Measurements from ENCODE around the gene LRRTM4. TPM values are rescaled to one million over a fixed set of nuclear protein-coding genes. Genes with fewer than 3 reads are reported as not detected.
A peak's percentile ranks its signal among the peaks of the same experiment; 100 is the strongest.

Gene LRRTM4
- polyA plus RNA-seq (ENCODE audit: insufficient read length), result 1.4 TPM
- long read RNA-seq, donor 1, result 0 reads
- long read RNA-seq, donor 2, result 0 reads
- long read RNA-seq, donor 3, result 0 reads
- long read RNA-seq, donor 4, result 0 reads
- long read RNA-seq, donor 5, result 0 reads
- long read RNA-seq, donor 6, result 0 reads
- long read RNA-seq, donor 7, result 0 reads
- long read RNA-seq, donor 8, result 0 reads

DNA sequence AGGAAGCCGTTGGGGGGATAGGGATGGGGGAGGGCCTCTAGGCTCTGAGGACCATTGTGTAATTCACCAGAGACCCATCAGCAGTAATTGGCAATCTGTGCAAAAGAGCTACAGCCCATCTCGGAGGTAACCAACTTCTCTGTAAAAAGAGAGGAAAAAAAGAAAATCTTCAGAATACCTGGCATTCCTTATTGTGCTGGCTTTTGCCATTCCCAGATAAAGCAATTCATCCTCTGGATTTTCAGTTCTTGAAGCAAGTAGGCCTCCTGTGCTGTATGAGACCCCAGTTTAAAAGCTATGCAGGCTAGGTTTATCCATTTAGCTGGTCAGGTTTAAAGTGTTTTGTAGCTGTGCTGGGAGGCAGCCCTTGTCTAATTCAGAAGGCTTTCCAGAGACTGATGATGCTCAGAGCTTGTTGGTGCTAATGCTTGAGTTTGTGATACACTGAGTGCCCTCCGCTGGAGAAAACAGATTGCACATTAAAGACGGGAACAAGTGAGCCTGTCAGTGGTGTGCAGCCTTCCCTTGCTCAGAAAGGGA, at the start of gene LRRTM4:
Gene LRRTM4, minus strand, starts transcription at position 446 of the 540 bp plus-strand sequence.
- peak; percentile 24 for DNase-seq

DNA sequence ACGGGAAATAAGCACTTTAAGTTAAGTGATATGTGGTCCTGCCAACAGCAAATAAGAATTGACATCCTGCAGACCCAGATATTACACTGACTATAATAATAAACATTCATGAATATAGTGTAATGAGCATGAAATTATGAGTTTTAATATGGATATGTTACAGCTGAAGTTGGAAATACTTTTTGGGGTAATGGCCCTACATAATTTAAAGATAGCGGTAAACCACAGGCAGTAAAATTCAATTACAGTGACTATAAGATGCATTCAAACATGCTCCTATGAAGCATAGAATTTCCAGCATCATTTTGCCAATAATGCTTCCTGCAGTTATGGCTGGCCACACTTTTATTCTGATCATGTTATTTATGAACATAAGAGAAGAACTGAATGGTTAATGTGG, 49.4 kb upstream of the LRRTM4 start:
- no peak for DNase-seq

DNA sequence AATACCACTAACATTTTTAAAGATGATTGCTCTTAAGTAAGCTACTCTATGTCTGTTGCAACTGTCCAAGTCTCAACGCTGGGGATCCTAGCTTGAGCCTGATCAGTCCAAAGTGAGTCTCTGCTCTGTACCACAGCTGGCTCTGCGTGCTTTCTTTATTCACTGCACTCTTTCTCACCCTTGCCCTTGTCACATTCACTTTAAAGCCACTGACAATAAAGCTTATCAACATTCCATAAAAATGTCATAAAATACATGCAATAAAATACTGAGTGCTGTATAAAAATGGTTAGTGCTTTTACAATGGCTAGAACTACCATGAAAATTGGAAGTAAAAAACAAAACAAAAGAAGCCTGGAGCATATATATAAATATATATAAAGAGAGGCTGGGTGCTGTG, 45.5 kb upstream of the LRRTM4 start:
- DNase-seq, result peak; percentile 56

DNA sequence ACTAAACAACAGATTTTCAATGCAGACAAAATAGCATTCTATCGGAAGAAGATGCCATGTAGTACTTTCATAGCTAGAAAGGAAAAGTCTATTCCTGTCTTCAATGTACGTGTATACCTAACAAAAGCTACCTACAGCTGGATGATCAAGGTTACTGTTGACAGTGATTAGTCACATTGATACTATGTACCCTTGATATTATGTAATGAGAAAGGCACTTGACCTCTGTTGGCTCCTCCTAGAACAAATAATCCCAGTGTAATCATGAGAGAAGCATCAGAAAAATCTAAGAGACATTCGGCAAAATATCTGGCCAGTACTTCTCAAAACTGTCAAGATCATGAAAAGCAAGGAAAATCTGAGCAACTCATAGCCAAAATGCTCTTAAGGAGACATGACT, 44.4 kb upstream of the LRRTM4 start:
- no peak for DNase-seq

DNA sequence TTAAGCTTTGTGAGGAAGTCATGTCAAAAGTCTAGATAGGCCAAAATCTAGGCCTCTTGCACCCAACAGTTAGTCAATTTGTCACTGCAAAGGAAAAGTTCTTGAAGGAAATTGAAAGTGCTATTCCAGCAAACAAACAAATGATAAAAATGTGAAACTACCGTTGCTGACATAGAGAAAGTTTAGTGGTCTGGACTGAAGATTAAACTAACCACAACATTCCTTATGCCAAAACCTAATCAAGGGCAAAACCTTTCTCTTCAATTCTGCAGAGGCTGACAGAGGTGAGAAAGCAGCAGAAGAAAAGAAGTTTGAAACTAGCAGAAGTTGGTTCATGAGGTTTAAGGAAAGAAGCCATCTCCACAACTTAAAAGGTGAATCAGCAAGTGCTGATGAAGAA, 44.0 kb upstream of the LRRTM4 start:
- DNase-seq, result no peak

DNA sequence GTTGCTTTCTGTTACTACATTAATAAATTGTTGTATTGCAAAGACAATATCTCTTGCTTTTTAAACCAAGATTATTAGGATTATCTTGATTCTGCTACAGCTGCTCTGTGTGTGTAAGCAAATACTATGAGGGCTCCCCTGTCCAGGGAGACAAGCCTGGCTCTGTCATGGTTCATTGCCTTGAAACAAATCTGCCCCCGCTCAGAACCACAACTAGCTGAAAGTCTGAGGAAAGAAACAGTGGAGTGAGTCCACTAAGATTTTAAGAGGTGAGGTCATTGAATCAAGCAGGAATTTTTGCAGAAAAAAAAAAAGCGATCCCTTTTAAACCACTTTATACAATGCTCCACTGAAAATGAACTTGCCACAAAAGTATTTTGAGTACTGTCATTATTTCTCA, 30.8 kb upstream of the LRRTM4 start:
- DNase-seq, result peak; percentile 81

DNA sequence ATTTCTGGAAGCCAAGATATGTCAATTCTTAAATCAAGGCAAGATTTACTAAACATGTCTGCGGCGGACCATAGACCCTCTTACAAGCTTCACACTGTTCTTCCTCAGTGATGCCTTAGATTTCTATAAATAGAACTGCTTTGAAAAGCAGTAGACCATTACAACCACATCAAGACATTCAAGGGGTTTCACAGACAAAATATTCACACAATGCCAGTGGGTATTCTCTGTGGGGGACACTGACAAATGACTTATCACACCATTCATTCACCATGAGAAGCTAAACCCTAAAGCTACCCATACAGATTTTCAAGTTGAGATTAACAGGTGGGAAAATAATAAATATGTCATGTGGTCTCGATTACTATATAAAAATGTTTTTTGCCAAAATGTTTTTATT, 15.9 kb upstream of the LRRTM4 start:
- no peak for DNase-seq

DNA sequence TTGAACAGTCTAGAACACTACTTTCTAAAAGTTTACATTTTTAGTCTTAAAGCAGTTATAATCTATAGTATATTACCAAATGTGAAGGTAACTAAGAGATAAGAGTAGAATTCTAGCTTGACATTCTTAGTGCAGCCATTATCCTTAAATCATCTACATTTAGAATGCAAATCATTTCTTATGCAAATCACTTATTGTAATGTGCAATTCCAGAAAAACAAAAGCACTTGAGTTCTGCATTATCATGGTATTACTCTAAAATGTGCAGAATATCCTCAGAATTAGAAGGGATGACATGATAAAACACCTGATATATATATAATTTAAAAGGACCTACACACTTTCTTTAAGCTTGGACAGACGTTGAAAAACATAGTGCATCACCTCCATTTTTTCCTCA, 712 bp upstream of the LRRTM4 start:
- DNase-seq, result no peak

DNA sequence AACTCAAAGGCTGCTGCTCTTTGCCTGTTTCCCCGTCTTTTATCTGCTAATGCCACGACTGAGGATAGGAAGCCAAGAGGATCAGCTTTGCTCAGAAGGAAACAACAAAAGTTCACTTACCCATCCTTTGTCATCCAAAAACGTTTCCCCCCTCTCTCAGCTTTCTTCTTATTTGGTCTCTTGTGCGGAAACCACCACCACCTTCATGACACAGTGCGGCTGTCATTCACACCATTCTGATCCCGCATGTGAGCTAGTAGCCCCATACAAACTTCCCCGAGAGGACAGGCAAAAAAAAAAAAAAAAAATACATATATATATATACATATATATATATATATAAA, 656 bp downstream of the LRRTM4 start:
- DNase-seq, result no peak

DNA sequence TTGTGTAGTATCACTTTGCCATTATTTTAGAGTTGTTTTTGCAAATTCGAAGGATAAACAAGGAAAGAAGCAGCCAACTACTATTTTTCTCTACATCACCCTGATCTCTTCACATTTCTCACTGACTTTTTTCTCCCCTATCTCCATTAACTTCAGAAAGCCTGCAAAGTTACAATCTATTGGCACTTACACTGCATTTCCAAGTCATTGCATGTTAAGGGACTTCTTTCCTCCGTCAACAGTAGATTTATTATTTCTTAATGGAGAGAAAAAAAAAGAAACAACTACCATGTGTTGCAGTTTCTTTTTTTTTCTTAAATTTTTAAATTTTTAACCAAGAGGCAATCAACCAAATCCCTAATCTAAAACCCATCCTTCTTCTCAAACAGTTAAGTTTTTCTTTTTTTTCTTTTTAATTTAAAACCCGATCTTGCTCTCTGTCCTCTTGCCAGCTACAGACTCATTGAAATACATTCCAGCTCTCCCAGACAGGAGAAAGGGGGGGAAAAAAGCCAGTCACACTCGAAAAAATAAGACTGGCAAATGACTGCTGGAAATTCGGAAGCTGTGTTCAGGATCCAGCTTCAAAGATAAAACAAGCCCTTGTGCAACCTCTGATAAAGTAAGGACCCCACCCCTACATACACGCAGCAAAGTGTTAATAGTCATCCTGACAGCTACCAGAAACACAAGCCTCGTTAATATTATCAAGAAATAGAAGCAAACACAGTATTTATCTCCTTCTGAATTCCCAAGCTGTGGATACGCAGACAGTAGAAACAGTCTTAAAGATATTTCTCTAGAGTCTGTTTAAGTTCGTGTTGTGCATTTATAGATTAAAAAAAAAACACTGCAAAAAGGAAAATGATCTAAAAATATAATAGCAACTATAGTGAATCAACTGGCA, 1.3 kb downstream of the LRRTM4 start:
- DNase-seq, result peak; percentile 22

DNA sequence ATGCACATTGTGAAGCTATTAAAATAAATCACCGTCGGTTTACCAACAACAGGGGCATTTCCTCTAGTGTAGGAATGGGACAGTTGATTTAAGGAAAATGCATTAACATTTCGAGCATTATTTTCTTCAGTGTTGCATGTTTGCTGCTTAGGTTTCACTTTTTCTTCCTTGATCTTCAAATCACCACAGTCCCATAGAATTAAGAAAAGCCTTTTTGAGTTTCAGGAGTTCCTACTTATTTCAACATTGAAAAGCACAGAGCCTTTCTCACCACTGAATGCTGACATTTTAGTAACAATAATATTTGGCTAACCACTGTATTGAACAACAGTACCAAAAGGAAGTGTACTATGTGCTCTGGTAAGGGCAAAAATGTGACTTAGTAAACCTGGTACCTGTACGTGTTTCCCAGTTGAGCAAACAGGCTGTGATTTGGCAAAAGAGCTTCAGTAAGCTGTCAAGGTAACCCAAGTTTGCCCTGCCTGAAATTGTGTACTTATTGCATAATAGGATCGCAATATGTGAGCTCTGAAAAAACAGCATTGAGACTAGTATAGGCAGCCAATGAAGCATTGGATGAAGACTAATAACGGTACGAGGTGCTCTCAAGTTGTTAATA, 2.2 kb downstream of the LRRTM4 start:
- no peak for DNase-seq

DNA sequence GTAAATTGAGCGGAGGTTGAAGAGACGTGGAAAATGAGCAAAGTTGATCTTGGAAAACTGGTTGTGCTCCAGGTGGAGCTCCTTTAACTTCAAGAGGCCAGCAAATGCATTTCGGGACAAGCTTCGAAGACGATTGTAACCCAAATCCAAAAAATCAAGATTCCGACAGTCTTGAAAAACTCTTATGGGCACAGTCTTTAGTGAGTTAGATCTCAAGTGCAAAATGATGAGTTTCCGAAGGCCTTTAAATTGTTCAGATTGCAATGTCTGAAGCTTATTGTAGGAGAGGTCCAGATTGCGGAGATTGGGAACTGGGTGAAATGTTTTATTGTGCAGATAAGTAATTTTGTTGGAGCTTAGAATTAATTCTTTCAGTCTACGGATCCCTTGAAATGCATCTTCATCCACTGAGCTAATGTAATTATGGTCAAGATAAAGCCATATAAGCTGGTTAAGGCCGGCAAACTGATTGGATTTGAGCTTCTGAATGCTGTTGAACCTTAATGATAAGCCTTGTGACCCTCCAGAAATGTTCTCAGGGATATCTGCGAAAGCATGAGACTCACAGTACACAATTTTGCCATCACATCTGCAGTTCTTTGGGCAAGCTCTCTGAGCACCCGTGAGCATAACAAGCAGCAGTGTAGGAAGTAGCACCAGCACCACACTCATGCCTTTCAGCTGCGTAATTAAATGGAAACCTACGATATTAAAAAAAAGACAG, 2.9 kb downstream of the LRRTM4 start:
- DNase-seq, result no peak

DNA sequence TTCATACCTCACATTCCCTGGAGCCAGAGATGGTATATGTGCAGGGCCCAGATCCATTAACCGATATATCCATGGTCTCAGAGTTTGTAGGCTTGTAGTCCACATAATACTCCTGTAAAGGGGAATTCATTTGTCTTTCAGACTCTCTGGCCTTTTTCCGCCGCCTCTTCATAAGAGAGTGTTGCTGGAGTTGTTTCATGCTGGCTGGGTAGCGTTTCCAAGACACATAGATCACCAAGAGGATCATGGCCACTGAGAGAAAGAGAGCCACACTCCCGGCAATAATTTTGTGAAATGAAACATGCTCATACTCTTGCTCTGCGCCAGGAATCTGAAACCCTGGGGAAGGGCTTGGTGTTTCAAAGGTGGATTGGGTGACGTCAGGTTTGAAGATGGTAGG, 3.9 kb downstream of the LRRTM4 start:
- no peak for DNase-seq

DNA sequence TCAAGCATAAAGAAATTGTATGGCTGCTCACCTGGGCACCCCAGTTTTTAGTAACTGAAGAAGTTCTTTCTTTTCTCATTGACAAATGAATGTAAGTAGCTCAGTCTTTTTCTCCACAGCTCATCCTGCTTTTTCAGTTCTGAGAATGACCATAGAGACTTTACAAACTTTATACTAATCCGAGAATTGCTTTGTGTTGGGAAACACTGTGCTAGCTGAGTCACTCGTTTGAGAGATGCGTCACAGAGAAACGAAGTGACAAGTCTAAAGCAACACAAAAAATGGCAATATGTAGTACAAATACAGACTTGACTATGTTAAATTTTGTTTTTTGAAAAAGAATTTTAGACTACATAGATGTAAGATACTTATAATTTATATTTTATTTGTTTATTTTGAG, 9.0 kb downstream of the LRRTM4 start:
- no peak for DNase-seq

DNA sequence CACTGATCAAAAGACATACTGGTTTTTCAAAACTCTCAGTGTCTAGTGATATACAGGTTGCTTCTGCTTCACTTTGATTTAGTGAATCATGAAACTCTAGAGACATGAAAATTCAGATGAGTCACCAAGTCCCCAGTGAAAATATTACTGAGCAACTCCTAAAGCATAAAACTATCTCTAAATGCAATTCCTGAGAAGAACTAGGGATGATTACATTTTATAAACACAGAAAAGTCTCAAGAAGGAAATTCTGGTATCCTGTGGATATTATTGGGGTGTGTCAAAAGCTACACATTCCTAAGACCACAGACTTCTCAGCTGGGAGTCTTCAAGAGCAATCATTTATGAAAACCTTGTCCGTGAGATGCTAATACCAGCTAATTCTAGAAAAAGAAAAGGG, 9.7 kb downstream of the LRRTM4 start:
- no peak for DNase-seq

DNA sequence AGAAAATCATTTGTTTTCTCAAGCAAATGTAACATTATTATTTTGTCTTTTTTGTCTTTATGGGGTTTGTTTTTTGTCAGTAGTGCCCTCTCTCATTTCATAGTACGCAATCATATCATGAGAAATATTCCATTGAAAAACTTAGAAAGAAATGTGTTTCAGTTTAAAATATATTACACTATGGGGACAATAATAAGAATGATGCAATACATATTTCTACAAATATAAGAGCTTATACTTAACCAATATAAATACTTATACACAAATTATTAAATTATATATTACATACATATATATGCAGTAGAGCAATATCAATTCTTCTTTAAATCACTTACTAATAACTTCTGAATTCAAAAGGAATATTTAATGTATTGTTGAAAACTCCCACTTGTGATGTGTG, 13.7 kb downstream of the LRRTM4 start:
- no peak for DNase-seq

DNA sequence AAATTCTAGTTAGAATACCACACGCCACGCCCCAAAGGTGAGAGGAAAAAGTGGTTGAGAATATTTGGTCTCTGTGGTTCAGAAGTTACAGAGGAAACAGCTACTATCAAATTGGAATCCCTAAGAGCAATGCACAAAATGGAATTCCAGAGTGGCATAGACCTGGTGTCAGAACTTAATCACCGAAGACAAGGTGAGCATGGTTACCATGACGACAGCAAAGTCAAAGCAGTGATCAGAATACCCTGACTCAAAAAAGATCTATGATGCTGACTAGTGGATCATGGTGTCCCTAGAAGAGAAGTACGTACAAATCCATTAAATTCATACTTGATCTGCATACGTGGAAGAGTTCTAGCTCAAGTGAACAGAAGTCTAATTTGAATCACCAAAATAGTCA, 14.5 kb downstream of the LRRTM4 start:
- no peak for DNase-seq

DNA sequence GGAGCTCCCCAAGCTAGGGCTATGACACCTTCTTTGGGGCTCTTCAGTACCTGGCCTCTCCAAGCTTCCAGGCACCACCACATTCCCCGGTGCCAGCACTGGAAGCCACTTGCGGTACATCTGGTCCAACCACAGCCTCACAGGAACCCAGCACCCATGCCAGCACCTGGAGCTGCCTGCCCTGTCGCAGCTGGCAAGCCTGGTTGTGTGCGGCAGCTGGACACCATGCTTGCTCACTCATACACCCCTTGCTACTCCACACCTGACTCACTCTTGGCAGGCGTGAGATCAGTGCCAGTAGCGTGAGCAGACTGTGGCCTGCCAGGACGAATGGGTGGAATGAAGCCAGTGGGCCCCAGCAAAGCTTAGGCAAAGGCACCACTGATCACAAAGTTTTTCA, 34.0 kb downstream of the LRRTM4 start:
- no peak for DNase-seq

DNA sequence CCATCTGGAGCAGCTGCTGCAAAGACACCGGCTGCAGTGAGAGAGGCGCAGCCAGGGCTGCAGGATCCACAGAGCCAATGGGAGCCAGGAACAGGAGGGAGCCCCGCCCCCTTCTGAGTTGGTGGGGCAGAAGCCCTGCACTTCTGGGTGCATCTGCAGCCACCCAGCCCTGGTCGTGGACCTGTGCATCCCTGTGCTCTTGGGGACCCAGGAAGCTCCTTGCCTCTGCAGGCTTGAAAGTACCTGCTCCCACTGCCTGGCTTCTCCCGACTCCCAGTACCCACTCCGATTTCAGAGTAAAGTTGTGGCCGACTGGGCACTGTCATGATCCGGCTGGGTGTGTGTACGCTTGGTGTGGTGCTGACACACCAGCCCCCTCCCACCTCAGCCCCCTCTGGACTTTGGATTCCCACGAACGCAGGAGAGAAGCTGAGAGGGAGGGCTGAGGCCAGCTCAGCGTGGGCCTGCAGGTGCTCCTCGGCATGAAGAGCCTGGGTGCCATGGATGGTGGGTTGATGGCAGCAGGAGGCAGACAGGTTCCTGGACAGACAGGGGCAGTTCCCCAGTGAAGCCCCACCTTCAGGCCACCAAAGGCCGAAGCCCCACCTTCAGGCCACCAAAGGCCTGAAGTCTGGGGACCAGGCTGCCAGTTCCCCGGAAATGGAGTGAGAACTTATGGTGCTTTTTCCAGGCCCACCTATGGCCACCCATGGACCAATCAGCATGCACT, 34.9 kb downstream of the LRRTM4 start:
- DNase-seq, result no peak

DNA sequence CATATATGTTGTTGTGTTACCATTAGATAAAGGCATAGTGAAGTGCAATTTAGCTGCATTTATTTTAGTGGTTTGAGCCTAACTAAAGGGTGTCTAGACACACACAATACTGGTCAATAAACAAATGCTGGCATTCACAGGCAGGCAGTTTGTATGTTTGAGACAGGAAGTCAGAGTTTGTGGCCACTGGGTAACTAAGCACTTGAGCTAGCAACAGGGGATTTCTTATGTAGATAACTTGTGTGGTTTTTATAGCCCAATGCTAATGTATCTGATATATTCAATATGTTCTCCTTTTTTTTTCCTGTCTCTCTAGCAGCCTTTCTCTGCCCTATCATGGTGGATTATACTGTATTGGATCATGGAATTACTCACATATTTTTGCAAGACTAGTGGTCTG, 38.1 kb downstream of the LRRTM4 start:
- no peak for DNase-seq

DNA sequence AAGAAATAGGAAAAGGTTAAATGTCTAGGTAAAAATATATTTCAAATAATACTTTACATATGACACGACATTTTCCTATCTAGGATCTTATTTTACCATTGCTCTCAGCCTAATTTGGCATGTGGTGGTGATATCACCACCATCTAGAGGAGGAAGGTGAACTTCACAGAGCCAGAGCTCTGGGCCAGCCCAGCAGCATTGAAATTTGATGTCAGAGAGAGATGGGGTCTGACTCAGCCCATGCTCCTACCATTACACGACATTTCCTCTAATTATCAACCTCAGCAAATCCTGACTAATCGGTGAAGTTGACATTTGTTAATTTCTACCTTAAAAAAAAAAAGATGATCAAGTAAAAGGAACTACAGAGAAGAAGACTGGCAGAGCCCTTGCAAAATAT, 42.3 kb downstream of the LRRTM4 start:
- no peak for DNase-seq

DNA sequence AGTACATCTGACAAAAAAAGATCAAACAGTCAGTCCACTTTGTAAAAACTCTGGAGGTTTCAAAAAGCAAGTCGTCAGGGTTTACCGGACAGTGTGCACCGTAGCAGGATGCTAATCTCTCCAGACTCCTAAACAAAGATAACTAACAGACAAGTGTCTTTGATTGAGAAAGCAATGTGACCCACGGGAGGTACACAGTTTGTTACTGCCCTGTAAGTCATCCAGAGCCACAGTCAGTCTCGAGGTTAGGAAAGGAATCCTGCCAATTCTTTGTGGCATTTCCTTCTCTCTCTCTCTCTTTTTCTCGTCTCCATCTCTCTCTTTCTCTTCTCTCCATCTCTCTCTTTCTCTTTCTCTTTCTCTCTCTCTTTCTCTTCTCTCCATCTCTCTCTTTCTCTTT, 42.8 kb downstream of the LRRTM4 start:
- no peak for DNase-seq

Data from left kidney (tissue), 8 donors.